Testis (tissue), 3 donors: ENCODE data around the gene ECEL1. TPM values are rescaled to one million over a fixed set of nuclear protein-coding genes. Genes with fewer than 3 reads are reported as not detected.

Experiments used
- DNase-seq: peaks from one replicate; pipeline ENCODE4 v3.0.0-alpha.2; 2019
- H3K27ac ChIP-seq, 2 donors: fragments of 200-600 bp; sonication (generic); one replicate each; pipeline ENCODE4 v1.5.1; 2019
- H3K27me3 ChIP-seq: fragments of 200-600 bp; sonication (generic); one replicate; pipeline ENCODE4 v1.5.1; 2019
- H3K36me3 ChIP-seq: fragments of 200-600 bp; sonication (generic); one replicate; pipeline ENCODE4 v1.5.1; 2017; ENCODE audit warnings: low read depth; ENCODE audit errors: missing control alignments
- H3K4me1 ChIP-seq: fragments of 200-600 bp; sonication (generic); one replicate; pipeline ENCODE4 v1.5.1; 2019
- H3K4me3 ChIP-seq, 2 donors: fragments of 200-600 bp; sonication (generic); one replicate each; pipeline ENCODE4 v1.5.1; 2017 to 2019
- H3K9me3 ChIP-seq: fragments of 200-600 bp; sonication (generic); one replicate; pipeline ENCODE4 v1.5.1; 2017
- POLR2A ChIP-seq: fragments of 450-650 bp; IDR thresholded peaks from one replicate; pipeline ENCODE4 v1.6.1; 2017; ENCODE audit warnings: antibody characterized with exemption, mild to moderate bottlenecking, moderate library complexity
- WGBS, 2 donors: methylation state at CpG; one replicate each; pipeline ENCODE4 v1.1.5; 2018; 5-methylcytosine and 5-hydroxymethylcytosine counted together
- intact Hi-C: fragments of 100-400 bp; cut with DNase I; formaldehyde crosslinking; loops from one replicate; pipeline ENCODE4 v1.15.1; 2023; ENCODE audit warnings: low total_unique reads
- polyA plus RNA-seq: library from polyadenylated mRNA; stranded (reverse); fragments of 350-450 nt; fragmentation: Illumina TruSeq; extraction: RNeasy Lipid Tissue Mini Kit (QIAGEN cat#74804); gene quantifications from one replicate; pipeline ENCODE4 v1.2.3, GENCODE V29; 2014; ENCODE audit warnings: low read depth, low replicate concordance; ENCODE audit not compliant: insufficient read depth
- total RNA-seq, 2 donors: library from RNA; depleted of rRNA; stranded (reverse); fragments of >200 nt; gene quantifications; one replicate each; pipeline ENCODE4 v1.2.3, GENCODE V29; 2016
- TF ChIP-seq, protein P1 (sequence below), 3 experiments: fragments of 450-650 bp in 2 of 3; fragments of 200-600 bp in 1 of 3; sonication (generic) in 1 of 3; IDR thresholded peaks; one replicate each; pipeline ENCODE4 v1.5.1; 2016 to 2019; ENCODE audit warnings: antibody characterized with exemption in 3 of 3, mild to moderate bottlenecking in 2 of 3, moderate library complexity in 1 of 3

Gene ECEL1
- total and polyA plus RNA-seq, 3 donors from 2014 or later = 2.7 to 8.7 (median 4.3) TPM

DNA sequence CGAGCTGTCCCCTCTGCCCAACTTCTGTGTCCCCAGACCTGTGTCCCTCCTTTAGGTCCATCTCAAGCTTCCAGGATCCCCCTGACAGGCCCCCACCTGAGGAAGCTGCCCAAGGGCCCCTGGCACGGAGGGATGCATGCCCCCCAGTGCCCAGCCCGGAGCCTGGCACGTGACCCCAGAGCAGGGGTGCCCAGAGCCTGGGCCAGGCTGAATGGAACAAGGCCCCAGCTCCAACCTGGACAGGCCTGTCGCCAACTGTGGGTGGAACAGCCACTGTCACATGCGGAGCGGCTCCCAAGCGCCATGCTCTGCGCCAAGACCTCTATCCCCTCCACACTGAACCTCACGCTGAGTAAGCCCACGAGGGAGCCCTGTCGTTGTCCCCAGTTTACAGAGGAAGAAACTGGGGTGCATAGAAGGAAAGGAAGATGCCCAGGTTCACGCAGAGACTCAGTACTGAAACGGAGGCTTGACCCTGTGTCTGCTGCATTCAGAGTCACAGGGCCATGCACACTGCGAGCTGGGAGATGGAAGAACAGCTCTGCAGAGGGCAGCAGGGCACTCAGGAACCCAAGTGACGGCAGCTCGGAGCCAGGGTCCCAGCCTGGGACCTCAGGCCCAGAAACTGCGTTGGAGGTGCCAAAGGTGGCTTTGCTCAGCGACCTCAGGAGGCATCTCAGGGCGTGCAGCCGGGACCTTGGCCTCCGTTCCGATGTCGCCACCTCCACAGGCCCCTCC, 5.5 kb upstream of the ECEL1 start:
- DNase-seq = no peak
- no peaks in the 10 kb centered on the region for H3K9me3 ChIP-seq
- 85 to 94% methylated on average over 24 of the region's 24 CpGs for WGBS, 2 donors
- no peaks in the 10 kb centered on the region for H3K27me3 ChIP-seq
- no peak for TF ChIP-seq POLR2A
- TF ChIP-seq, protein P1, sequence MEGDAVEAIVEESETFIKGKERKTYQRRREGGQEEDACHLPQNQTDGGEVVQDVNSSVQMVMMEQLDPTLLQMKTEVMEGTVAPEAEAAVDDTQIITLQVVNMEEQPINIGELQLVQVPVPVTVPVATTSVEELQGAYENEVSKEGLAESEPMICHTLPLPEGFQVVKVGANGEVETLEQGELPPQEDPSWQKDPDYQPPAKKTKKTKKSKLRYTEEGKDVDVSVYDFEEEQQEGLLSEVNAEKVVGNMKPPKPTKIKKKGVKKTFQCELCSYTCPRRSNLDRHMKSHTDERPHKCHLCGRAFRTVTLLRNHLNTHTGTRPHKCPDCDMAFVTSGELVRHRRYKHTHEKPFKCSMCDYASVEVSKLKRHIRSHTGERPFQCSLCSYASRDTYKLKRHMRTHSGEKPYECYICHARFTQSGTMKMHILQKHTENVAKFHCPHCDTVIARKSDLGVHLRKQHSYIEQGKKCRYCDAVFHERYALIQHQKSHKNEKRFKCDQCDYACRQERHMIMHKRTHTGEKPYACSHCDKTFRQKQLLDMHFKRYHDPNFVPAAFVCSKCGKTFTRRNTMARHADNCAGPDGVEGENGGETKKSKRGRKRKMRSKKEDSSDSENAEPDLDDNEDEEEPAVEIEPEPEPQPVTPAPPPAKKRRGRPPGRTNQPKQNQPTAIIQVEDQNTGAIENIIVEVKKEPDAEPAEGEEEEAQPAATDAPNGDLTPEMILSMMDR (IDR thresholded peaks at IDR 0.05) = no peak
- no peak overlapping the region for H3K4me3 ChIP-seq
- no peak overlapping the region for H3K27ac ChIP-seq
- H3K36me3 ChIP-seq = no peaks in the 10 kb centered on the region
- intact Hi-C loops = no loop called here
- H3K4me1 ChIP-seq = no peaks in the 10 kb centered on the region

DNA sequence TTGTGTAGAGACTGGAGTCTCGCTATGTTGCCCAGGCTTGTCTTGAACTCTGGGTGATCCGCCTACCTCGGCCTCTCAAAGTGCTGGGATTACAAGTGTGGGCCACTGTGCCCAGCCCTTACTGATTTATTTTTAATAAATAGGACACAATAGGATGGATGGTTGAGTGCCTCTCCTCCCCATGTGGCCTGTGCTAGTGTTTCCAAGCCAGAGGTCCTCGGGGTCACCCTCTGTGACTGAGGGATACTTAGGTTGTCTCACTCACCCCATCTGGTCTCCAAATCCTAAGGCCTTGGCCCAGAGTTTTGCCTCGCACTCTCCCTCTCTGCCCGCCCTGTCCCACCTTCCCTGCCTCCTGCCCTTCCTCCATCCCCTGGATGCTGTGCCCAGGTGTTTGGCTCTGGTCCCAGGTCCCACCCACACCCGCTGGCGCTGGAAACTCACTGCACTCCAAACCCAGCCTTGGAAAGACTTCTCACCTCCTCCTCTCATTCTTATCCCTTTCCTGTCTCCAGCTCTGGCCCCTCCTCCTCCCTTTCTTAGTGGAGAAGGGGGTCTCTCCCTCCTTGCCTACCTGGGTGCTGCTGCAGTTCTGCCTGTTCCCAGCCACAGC, 4.7 kb upstream of the ECEL1 start:
- no peaks in the 10 kb centered on the region for H3K36me3 ChIP-seq
- no peaks in the 10 kb centered on the region for H3K9me3 ChIP-seq
- no peaks in the 10 kb centered on the region for H3K27me3 ChIP-seq
- WGBS, 2 donors = 75 to 82% methylated on average over 8 of the region's 8 CpGs
- no peak overlapping the region for H3K27ac ChIP-seq
- intact Hi-C loops = no loop called here
- H3K4me3 ChIP-seq = no peak overlapping the region
- TF ChIP-seq, protein P1 (IDR thresholded peaks at IDR 0.05) = no peak
- TF ChIP-seq POLR2A = no peak
- no peak for DNase-seq
- no peaks in the 10 kb centered on the region for H3K4me1 ChIP-seq

DNA sequence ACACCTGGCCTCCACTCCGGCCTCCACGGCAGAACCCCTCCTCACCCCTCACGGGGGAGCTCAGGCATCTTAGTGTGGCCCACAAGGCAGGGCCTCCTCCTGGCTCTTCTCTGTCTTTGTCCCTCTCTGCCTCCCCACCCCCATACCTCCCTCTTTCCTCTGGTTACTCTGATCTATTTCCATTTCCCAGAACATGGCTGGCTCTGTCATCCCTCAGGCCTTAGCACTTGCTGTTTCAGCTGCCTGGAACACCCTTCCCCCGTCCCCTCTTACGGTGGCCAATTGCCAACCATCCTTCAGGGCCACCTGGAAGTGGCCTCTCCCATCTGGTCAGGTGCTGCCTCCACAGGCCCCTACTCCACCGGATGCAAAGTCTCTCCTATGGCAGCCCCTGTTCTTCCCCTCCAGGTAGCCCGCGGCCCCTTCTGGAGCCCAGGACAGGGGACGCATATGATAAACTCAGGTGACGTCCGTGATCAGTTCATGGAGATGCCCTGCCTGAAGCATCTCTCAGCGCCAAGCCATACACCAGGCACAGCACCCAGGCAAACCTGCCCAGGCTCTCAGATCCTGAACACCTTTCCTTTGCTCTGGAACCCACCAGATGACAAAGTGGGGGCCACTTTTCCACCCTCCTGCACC, 3.6 kb upstream of the ECEL1 start:
- intact Hi-C loops = no loop called here
- Histone ChIP-seq H3K27ac (no peak overlapping the region), H3K36me3 (no peaks in the 10 kb centered on the region), H3K4me1 (peaks cover 4% of the 10 kb centered on the region), H3K9me3 (no peaks in the 10 kb centered on the region), H3K4me3 (no peak overlapping the region), H3K27me3 (no peaks in the 10 kb centered on the region)
- TF ChIP-seq, protein P1 (IDR thresholded peaks at IDR 0.05) = no peak
- TF ChIP-seq POLR2A = no peak
- no peak for DNase-seq
- WGBS, 2 donors = 96% methylated on average over 12 of the region's 12 CpGs

DNA sequence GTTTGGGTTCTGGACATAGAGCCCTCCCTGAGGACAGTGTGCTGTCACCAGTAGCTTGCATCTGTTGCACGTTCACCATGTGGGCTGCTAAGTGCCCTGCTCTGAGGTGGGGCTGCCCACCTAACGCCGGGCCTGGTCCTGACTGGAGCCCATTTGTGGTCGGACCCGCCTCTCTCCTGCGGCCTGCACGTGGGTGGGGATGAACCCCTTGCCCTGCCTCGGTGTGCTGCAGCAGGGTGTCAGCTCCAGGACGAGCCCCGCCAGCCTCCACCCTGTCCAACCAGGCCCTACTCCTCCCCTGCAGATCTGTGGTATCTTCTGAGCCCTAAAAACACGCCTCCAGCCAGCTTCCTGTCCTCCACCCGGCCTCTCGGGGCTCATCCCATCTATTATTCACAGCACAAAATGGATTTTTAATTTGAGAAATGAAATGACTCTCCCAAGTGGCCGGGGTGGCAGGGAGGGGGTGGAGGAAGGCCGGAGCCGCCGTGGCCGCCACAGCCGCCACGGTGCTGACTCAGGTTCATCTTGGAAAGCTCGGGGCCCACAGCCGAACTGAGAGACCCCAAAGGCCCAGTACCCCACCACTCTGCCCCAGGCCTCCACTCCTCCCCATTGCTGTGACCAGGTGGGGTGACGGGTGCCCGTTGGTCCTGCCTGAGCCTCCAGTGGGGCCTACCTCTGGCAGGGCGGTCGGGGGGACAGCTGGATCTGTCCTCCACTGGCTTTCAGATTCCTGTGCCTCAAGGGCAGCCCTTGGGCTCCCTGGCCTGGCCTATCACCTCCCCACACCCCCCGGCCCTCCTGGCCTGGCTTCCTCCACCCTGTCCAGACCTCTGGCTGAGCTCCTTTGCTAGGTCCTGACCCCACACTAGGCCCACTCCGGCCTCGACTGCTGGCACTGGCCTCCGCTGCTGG, 2.8 kb upstream of the ECEL1 start:
- no peak overlapping the region for H3K4me3 ChIP-seq
- no peak for DNase-seq
- TF ChIP-seq, protein P1 (IDR thresholded peaks at IDR 0.05) = no peak
- no peak for TF ChIP-seq POLR2A
- H3K4me1 ChIP-seq = peaks cover 4% of the 10 kb centered on the region
- no peak overlapping the region for H3K27ac ChIP-seq
- no peaks in the 10 kb centered on the region for H3K36me3 ChIP-seq
- intact Hi-C loops = no loop called here
- 88 to 92% methylated on average over 14 to 30 of the region's 30 CpGs for whole genome bisulfite sequencing, 2 donors
- H3K27me3 ChIP-seq = no peaks in the 10 kb centered on the region
- no peaks in the 10 kb centered on the region for H3K9me3 ChIP-seq
